GM19452 (cell line): ENCODE results near the gene RNU6-7.
A peak's percentile ranks its signal among the peaks of the same experiment; 100 is the strongest.

Experiments
- ATAC-seq: cut with Tn5 transposase; IDR thresholded peaks from one replicate; pipeline ENCODE4 v1.9.1; 2021; ENCODE audit not compliant: unreplicated experiment

The RNU6-7 gene

GRCh38 chr14:32203928-32204357, 2.1 kb downstream of the RNU6-7 start:
- ATAC-seq: no peak

DNA sequence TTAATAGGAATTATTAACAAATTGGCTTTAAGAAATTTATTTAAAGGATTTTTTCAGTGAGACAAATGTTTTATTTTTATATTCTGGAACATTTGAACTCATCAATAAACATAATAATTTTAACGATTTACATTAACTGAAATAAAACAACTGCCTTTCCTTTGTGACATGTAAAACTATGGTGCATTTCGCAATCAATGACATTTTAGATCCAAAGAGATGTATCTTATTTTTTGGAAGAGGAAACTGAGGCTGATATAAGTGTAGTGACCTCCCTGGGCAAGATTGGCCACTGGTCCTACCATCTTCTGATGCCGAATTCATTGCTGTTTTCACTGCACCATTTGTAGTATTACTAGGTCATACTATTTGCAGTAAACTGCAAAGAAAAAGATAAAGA, 3.7 kb downstream of the RNU6-7 start:
- no peak for ATAC-seq

GRCh38 chr14:32205984-32206383, 4.1 kb downstream of the RNU6-7 start:
- ATAC-seq: peak; percentile 18

- ATAC-seq: no peak
These were observed 4.7 kb downstream of the RNU6-7 start for GRCh38 chr14:32206552-32206951.

DNA sequence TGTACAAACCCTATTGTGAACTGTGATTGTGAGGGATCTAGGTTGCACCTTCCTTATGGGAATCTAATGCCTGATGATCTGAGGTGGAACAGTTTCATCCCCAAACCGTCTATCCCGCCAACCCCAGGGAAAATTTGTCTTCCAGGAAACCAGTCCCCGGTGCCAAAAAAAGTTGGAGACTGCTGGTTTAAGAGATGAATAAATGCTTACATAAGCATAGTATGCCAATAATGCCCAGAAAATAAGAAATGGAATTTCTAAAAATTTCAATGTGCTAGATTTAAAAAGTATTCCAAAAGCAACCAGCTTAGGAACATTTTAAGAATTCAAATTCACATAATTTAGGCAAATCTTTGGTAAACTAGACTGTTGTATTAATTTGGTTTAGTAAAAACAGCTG, 6.6 kb downstream of the RNU6-7 start:
- ATAC-seq: no peak

GRCh38 chr14:32209471-32209870, 7.6 kb downstream of the RNU6-7 start:
- no peak for ATAC-seq

GRCh38 chr14:32211068-32211404, 9.2 kb downstream of the RNU6-7 start:
- no peak for ATAC-seq

DNA sequence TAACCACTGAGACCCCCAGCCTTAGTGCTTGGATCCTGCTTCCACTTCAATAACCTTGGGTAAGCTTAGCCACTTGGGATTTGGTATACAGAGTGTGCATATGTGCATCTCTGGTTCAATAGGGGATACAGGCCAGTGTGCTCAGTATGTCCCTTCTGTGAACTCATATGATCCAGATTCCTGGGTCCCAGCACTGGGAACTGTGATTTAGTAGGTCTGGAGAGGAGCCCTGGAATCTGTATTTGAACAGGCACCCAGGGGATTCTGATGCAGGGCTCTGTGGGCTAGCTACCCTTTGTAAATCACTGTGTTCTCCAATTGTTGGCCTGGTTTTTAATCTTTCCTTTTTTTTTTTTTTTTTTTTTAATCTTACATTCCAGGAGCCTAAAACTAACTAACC, 11.0 kb downstream of the RNU6-7 start:
- ATAC-seq: no peak

DNA sequence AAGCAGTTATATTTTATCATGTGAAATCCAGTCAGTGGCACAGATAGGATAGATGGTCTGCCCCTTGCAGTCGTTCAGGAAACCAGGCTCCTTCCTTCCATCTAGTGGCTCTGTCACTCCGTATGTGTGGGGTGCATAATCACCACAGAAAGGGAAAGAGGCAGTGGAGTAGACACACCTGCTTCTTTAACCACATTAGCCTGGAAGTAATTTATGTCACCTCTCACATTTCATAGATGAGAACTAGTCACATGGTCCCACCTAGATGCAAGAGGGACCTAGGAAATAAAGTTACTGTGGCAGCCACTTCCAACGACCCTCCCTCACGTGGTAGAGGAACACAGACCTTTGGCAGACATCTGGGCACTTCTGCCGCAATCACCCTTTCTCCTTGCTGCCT, 15.5 kb downstream of the RNU6-7 start:
- no peak for ATAC-seq

DNA sequence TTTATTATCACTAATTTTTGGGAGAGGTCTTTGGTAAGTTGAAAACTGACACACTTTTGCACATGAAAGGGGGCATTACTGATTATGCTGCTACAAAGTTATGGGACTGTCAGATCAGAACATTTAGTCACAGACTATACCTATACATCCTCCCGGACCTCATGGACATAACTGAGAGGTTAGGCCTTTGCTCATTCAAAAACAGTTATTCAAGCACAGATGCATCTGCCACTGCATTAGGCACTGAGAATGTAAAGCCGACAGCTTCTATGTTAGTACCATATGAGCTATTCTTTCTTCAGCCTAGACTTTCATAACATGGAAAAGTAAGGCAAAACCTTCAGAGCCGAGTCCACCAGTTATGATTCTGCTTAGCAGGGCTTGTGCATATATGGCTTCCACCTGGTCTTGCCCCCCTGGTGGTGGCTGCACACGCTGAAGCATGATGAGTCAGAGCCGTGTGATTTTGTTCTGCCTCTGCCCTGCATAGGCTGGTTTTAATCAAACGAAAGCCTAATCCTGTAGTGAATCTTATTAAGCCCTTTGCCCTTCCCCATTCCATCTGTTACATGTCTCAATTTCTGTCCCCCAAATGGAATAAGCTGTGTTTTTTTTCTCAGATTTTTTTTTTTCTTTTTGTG, 23.0 kb downstream of the RNU6-7 start:
- no peak for ATAC-seq

DNA sequence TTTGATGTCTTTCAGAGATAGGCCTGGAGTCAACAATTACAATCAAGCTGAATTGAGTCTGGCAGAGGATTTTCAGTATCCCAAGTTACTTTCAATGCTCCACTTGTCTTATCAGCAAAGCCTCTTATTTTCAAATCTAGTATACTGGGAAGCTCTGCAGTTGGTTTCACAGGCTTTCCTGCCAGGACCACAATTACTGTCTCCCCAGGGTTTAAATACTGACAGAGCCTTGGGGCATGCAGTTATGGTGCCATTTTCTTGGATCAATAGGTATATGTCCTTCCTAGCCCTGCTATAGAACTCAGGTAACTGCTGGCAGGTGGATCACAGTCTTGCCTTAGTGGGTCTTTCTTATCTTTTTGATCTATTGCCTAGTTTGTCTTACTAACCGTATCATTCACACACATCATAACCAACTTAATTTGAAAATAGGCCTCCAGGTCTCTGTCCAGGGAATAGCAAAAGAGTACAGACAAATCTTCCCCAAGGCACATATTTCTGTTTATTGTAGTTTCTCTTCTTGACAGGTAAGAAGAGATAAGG, 23.6 kb downstream of the RNU6-7 start:
- no peak for ATAC-seq

DNA sequence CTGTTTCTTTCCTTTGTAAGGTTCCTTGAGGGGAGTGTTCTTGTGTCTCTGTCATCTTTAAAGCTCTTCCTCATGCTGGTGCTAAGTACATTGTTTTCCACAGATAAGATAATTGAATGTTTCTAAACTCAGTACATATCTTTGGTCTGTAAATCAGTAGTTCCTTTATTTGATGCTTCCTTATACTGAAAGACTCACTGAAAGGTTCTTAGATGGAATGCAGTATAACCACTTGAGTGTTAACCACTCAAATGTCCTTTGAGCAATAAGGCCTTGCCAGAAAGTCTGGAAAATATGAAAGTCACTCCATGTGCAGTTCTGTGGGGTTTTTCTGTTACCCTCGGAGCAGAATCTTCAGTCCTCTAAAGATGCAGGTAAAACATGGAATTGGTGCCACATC, 24.2 kb downstream of the RNU6-7 start:
- ATAC-seq: no peak

DNA sequence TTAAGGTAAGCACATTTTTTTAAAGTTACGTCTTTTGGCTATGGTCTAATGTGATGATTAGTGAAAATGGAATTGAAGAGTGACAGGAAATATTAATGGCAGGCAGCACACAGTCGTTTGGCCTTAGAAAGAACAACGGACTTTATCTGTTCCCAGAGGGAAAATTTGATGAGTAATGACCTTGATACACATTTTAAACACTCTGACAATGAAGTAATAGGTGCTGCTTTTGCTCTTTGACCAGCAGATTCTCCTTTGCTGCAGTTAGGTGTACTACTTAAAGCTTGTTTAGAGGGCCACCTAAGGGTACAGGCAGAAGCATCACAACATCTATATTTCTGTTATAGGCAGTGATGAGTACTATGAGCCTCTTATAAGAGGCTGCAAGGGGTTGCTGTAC, 28.3 kb downstream of the RNU6-7 start:
- no peak for ATAC-seq

GRCh38 chr14:32230695-32231280, 28.9 kb downstream of the RNU6-7 start:
- no peak for ATAC-seq

DNA sequence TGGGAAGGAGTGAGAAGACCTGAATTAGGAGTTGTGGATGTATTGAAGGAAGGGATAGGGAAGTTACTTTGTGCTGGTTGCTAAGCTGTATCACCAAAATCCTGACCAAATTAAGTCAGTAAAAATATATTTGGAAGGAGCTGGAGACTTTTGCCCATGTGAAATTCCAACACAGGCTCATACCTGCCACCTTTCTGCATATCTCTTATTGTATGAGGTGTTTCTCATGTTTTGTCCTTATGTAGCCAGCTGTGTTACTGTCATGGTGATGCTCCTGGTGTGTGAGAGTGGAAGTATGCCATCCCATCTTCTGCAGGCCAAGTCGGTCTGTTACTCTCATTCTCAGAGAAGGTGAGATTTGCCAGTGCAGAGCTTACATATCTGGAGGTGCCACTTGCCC, 30.6 kb downstream of the RNU6-7 start:
- ATAC-seq: no peak

DNA sequence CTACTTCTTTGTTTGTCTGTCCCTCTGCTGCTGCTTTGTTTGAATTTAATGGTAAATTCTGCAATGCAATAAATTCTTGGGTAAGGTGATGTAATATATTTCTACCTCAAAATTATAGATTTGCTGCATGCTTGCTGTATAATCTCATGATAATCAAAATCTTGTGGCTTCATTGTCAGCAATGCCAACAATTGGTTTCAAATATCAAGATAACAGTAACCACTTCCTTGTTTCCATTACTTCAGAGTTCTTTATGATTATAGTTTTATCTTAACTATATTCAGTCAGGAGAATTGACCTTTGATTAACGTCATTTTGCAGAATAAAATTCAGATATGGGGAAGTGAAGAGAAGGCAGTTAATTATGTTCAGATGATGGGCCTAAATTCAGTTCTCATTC, 31.4 kb downstream of the RNU6-7 start:
- no peak for ATAC-seq

DNA sequence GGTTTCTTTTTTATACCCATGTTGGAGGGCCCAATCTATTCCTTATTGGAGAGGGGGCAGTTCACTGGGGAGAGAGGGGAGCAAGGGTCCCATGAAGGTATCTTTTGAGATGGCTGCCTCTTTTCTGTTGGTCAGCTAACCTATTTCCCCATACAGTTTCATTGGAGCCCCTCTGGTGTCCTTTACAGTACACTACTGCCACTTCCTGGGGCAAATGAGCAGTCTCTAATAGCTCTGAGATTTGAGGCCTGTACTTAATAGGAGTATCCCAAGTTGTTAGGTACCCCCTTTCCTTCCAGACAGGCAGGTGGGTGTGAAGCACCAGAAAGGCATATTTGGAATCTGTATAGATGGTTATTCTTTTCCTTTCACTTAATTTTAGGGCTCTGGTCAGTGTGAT, 42.6 kb downstream of the RNU6-7 start:
- ATAC-seq: no peak

GRCh38 chr14:32246751-32247150, 44.9 kb downstream of the RNU6-7 start:
- no peak for ATAC-seq

DNA sequence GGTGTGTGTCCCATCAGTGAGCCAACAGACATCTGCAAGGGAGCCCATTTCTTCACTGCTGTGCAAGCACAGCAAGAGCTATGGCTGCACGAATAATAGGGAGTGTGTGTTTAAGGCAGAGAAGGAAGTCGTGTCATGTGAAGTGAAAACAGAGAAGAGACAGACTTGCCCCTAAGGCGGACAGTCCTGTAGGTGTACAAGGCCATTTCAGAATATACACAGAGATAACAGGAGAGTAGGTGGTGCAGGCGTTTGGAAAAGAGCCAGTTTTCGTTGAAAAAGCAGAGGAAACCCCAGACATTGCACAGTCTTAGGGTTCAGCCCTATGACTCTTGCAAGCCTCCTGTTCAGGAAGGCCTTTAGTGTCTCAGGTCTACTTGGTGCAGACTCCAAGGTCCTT, 47.5 kb downstream of the RNU6-7 start:
- no peak for ATAC-seq

DNA sequence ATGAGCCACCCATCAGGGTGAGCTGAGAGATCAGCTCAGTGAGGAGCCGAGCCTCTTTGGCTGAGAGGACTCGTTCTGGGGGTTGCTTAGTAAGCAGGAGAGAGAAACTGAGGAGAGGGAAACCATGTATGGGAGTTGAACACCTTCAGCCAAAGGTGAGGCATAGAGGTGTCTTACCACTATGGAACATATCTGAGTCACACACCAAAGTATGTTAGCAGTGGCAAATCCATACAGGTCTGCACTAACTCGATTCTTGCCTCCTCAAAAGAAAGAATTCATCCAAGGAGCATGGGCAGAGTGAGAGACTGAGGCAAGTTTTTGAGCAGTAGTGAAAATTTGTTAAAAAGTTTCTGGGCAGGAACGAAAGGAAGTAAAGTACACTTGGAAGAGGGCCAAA, 47.9 kb downstream of the RNU6-7 start:
- ATAC-seq: no peak

- ATAC-seq: no peak
These were observed 48.8 kb downstream of the RNU6-7 start for GRCh38 chr14:32250681-32251080.

DNA sequence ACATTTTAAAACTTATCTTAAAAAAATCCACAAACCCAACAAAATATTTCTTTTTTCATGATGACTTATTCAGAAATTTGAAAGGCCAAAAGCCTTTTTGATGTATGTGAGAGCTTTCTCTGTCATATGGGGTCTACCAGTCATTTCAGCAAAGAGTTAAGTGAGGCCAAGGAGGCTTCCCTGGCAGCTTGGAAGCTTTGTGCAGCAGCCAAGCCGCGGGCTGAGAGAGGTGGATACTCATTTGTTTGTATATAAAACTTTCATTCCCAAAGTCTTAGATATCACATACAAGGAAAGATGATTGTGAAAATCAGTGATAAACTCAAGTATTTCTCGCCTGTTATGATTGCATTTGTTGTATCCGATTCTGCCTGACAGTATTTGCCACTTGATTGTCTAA, 49.7 kb downstream of the RNU6-7 start:
- ATAC-seq: no peak
